Neuronal stem cell (in vitro differentiated cells): ENCODE data around the gene PAPPA2.
A peak's percentile ranks its signal among the peaks of the same experiment; 100 is the strongest.

Source experiments
- DNase-seq: peaks from one replicate; pipeline ENCODE4 v3.0.0-alpha.2; 2013; ENCODE audit warnings: low spot score
- H2AFZ ChIP-seq: one replicate; pipeline ENCODE4 v1.6.1; 2013; ENCODE audit warnings: mild to moderate bottlenecking, low read length, inconsistent platforms
- H2AK5ac ChIP-seq: 2 replicates; pipeline ENCODE4 v1.6.1; 2013; ENCODE audit warnings: low read depth, mild to moderate bottlenecking, inconsistent platforms, low read length, moderate library complexity, mixed read lengths
- H2BK120ac ChIP-seq: 2 replicates; pipeline ENCODE4 v1.6.1; 2013; ENCODE audit warnings: low read depth, mild to moderate bottlenecking, inconsistent platforms, low read length, moderate library complexity, mixed read lengths
- H2BK12ac ChIP-seq: one replicate; pipeline ENCODE4 v1.6.1; 2013; ENCODE audit warnings: low read length, inconsistent platforms
- H2BK15ac ChIP-seq: 2 replicates; pipeline ENCODE4 v1.6.1; 2013; ENCODE audit warnings: mild to moderate bottlenecking, low read length, inconsistent platforms, mixed read lengths
- H2BK5ac ChIP-seq: one replicate; pipeline ENCODE4 v1.6.1; 2013; ENCODE audit warnings: inconsistent platforms, mild to moderate bottlenecking, low read length, moderate library complexity
- H3K14ac ChIP-seq: one replicate; pipeline ENCODE4 v1.6.1; 2013; ENCODE audit warnings: low read length, inconsistent platforms
- H3K18ac ChIP-seq: 2 replicates; pipeline ENCODE4 v1.6.1; 2013; ENCODE audit warnings: low read length, inconsistent platforms
- H3K23ac ChIP-seq: 2 replicates; pipeline ENCODE4 v1.6.1; 2013; ENCODE audit warnings: low read depth, mild to moderate bottlenecking, mixed read lengths, low read length, inconsistent platforms; ENCODE audit not compliant: poor library complexity
- H3K27ac ChIP-seq: replicated peaks from 3 replicates; pipeline ENCODE4 v1.5.1; 2013; ENCODE audit warnings: low read length, inconsistent platforms
- H3K27me3 ChIP-seq, 3 experiments: 2 replicates each; pipeline ENCODE4 v1.6.1; 2013; ENCODE audit warnings: low read length in 3 of 3, mild to moderate bottlenecking in 2 of 3, inconsistent platforms in 1 of 3, low read depth in 1 of 3, mixed read lengths in 1 of 3, moderate library complexity in 1 of 3; ENCODE audit not compliant: control insufficient read depth in 3 of 3, insufficient read depth in 3 of 3
- H3K36me3 ChIP-seq, 2 donors: replicated peaks in 1 of 2; 2 replicates each; pipeline ENCODE4 v1.6.1; 2013; ENCODE audit warnings: low read length in 2 of 2; ENCODE audit not compliant: control insufficient read depth in 2 of 2, insufficient read depth in 2 of 2
- H3K4ac ChIP-seq: 2 replicates; pipeline ENCODE4 v1.6.1; 2013; ENCODE audit warnings: inconsistent platforms, mild to moderate bottlenecking, low read length, moderate library complexity
- H3K4me1 ChIP-seq, 2 donors: 1 replicate in 1 of 2; 2 replicates in 1 of 2; pipeline ENCODE4 v1.6.1; 2013; ENCODE audit warnings: low read length in 2 of 2, low read depth in 1 of 2; ENCODE audit not compliant: control insufficient read depth in 2 of 2, insufficient read depth in 1 of 2
- H3K4me2 ChIP-seq: one replicate; pipeline ENCODE4 v1.6.1; 2013; ENCODE audit warnings: mild to moderate bottlenecking, low read length, inconsistent platforms; ENCODE audit not compliant: insufficient read depth, poor library complexity, severe bottlenecking
- H3K4me3 ChIP-seq, 2 donors: 2 replicates each; pipeline ENCODE4 v1.5.1; 2013; ENCODE audit warnings: low read length in 2 of 2, mild to moderate bottlenecking in 2 of 2, inconsistent platforms in 1 of 2, moderate library complexity in 1 of 2
- H3K79me1 ChIP-seq: one replicate; pipeline ENCODE4 v1.6.1; 2013; ENCODE audit warnings: low read depth, mild to moderate bottlenecking, inconsistent platforms, low read length, moderate library complexity
- H3K9ac ChIP-seq: one replicate; pipeline ENCODE4 v1.6.1; 2013; ENCODE audit warnings: mild to moderate bottlenecking, low read depth, low read length, inconsistent platforms; ENCODE audit not compliant: poor library complexity
- H3K9me3 ChIP-seq, 2 donors: replicated peaks in 1 of 2; 2 replicates each; pipeline versions ENCODE3 to v1.6.1; 2013; ENCODE audit warnings: low read length in 2 of 2, mild to moderate bottlenecking in 2 of 2, inconsistent platforms in 1 of 2, low read depth in 1 of 2, mixed read lengths in 1 of 2, moderate library complexity in 1 of 2; ENCODE audit not compliant: control insufficient read depth in 2 of 2, insufficient read depth in 1 of 2
- H4K8ac ChIP-seq: one replicate; pipeline ENCODE4 v1.6.1; 2013; ENCODE audit warnings: low read depth, mild to moderate bottlenecking, inconsistent platforms, low read length, moderate library complexity
- H4K91ac ChIP-seq: one replicate; pipeline ENCODE4 v1.6.1; 2013; ENCODE audit warnings: low read length, low read depth, mild to moderate bottlenecking, inconsistent platforms; ENCODE audit not compliant: poor library complexity
- WGBS, 2 donors: extraction: QIAGEN DNeasy Blood & Tissue Kit; methylation state at CpG; one replicate each; pipeline ENCODE4 v1.1.7; 2013; ENCODE audit warnings: missing lambda C conversion rate in 2 of 2, mixed read lengths in 1 of 2; ENCODE audit not compliant: insufficient read length in 2 of 2, insufficient replicate concordance in 1 of 2; ENCODE audit errors: extremely low coverage in 2 of 2; 5-methylcytosine and 5-hydroxymethylcytosine counted together

The PAPPA2 gene

DNA sequence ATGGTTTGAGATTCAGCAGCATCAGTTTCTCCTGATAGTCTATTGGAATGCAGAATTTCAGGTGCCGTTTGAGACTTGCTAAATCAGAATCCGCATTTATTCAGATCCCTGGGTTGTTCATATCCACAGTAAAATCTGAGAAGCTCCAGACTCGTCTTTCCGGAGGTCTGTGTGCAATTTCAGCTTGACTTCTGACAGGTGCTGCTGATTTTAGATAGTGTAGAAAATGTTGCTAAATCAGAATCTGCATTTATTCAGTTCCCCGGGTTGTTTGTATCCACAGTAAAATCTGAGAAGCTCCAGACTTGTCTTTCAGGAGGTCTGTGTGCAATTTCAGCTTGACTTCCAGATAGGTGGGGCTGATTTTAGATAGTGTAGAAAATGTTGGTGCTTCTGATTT is 113.7 kb downstream of the PAPPA2 start:
- Histone ChIP-seq H2BK12ac (no peak overlapping the region), H3K23ac (no peak overlapping the region), H3K27ac (no peak overlapping the region), H2AFZ (no peak overlapping the region), H2BK120ac (no peak overlapping the region), H3K4me2 (no peak overlapping the region), H2BK15ac (no peak overlapping the region), H3K27me3 (no peaks in the 10 kb centered on the region), H4K8ac (no peak overlapping the region), H3K14ac (no peak overlapping the region), H3K4me3 (no peak overlapping the region), H3K9ac (no peak overlapping the region), H3K36me3 (no peaks in the 10 kb centered on the region), H4K91ac (no peak overlapping the region), H3K4me1 (no peaks in the 10 kb centered on the region), H3K18ac (no peak overlapping the region), H3K9me3 (no peaks in the 10 kb centered on the region), H3K79me1 (no peaks in the 10 kb centered on the region), H2AK5ac (no peak overlapping the region), H2BK5ac (no peak overlapping the region), H3K4ac (no peak overlapping the region)
- no peak for DNase-seq
- WGBS, 2 donors = no CpG with 5 or more reads among the region's 5 CpGs

- no peak overlapping the region for H3K4me2 ChIP-seq
- H2AFZ ChIP-seq = no peak overlapping the region
- no peak overlapping the region for H4K91ac ChIP-seq
- H4K8ac ChIP-seq = no peak overlapping the region
- WGBS, 2 donors = no CpG with 5 or more reads among the region's 4 CpGs
- H3K9ac ChIP-seq = no peak overlapping the region
- H2BK12ac ChIP-seq = no peak overlapping the region
- H2BK120ac ChIP-seq = no peak overlapping the region
- H3K27me3 ChIP-seq = no peaks in the 10 kb centered on the region
- H3K36me3 ChIP-seq = no peaks in the 10 kb centered on the region
- no peak overlapping the region for H3K4me3 ChIP-seq
- no peak overlapping the region for H2BK15ac ChIP-seq
- H3K23ac ChIP-seq = no peak overlapping the region
- no peak overlapping the region for H2AK5ac ChIP-seq
- H3K14ac ChIP-seq = no peak overlapping the region
- H3K79me1 ChIP-seq = no peaks in the 10 kb centered on the region
- no peak for DNase-seq
- H3K9me3 ChIP-seq = no peaks in the 10 kb centered on the region
- no peaks in the 10 kb centered on the region for H3K4me1 ChIP-seq
- H3K27ac ChIP-seq = no peak overlapping the region
- H2BK5ac ChIP-seq = no peak overlapping the region
- H3K4ac ChIP-seq = no peak overlapping the region
- H3K18ac ChIP-seq = no peak overlapping the region
Measured at GRCh38 chr1:176577646-176578197, 114.7 kb downstream of the PAPPA2 start.

DNA sequence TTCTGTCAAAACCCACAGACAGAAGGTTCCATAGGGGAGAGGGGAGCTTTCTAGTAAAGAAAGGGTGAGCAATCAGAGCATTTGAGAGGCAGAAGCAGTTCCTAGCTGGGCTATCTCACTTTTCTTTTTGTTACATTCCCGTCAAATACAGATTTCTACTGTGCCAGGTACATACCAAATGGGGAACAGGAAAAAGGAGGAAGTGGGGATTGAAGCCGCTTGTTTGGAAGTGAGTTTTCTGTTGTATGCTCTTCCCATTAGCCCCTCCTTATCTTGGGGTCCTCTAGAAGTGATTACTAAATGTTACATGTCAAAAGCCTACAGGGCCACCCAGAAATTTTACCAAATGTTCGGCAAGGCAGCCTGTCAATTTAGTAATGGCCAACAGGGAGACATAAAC is 116.1 kb downstream of the PAPPA2 start:
- no peak overlapping the region for H3K9ac ChIP-seq
- no peak overlapping the region for H2AK5ac ChIP-seq
- no peak overlapping the region for H2AFZ ChIP-seq
- no peaks in the 10 kb centered on the region for H3K36me3 ChIP-seq
- no peak overlapping the region for H4K8ac ChIP-seq
- DNase-seq = no peak
- no peak overlapping the region for H3K4me3 ChIP-seq
- H3K79me1 ChIP-seq = no peaks in the 10 kb centered on the region
- H3K27ac ChIP-seq = no peak overlapping the region
- H3K18ac ChIP-seq = no peak overlapping the region
- H3K27me3 ChIP-seq = no peaks in the 10 kb centered on the region
- no CpG with 5 or more reads among the region's 3 CpGs for WGBS, 2 donors
- no peak overlapping the region for H2BK15ac ChIP-seq
- H2BK120ac ChIP-seq = no peak overlapping the region
- H4K91ac ChIP-seq = no peak overlapping the region
- H3K4me2 ChIP-seq = no peak overlapping the region
- no peak overlapping the region for H3K4ac ChIP-seq
- no peaks in the 10 kb centered on the region for H3K4me1 ChIP-seq
- H2BK12ac ChIP-seq = no peak overlapping the region
- H3K9me3 ChIP-seq = no peaks in the 10 kb centered on the region
- H3K23ac ChIP-seq = no peak overlapping the region
- no peak overlapping the region for H2BK5ac ChIP-seq
- no peak overlapping the region for H3K14ac ChIP-seq

GRCh38 chr1:176595217-176595616 is 132.2 kb downstream of the PAPPA2 start:
- H3K18ac ChIP-seq = peak overlapping the region; percentile 80
- no peak overlapping the region for H2BK120ac ChIP-seq
- no peak overlapping the region for H2BK15ac ChIP-seq
- H3K4me2 ChIP-seq = no peak overlapping the region
- no peaks in the 10 kb centered on the region for H3K4me1 ChIP-seq
- no peaks in the 10 kb centered on the region for H3K79me1 ChIP-seq
- no peak overlapping the region for H2AK5ac ChIP-seq
- H3K27ac ChIP-seq = no peak overlapping the region
- no peak overlapping the region for H3K4ac ChIP-seq
- H3K9me3 ChIP-seq = peaks cover 0 to 4% of the 10 kb centered on the region in 2 donors
- H3K23ac ChIP-seq = no peak overlapping the region
- H3K4me3 ChIP-seq = no peak overlapping the region
- no peak overlapping the region for H4K8ac ChIP-seq
- H3K9ac ChIP-seq = no peak overlapping the region
- no peak overlapping the region for H2BK5ac ChIP-seq
- no CpG with 5 or more reads among the region's 16 CpGs for WGBS, 2 donors
- no peak for DNase-seq
- no peak overlapping the region for H2BK12ac ChIP-seq
- no peaks in the 10 kb centered on the region for H3K36me3 ChIP-seq
- H3K27me3 ChIP-seq = no peaks in the 10 kb centered on the region
- H3K14ac ChIP-seq = no peak overlapping the region
- no peak overlapping the region for H2AFZ ChIP-seq
- no peak overlapping the region for H4K91ac ChIP-seq
